ENCODE results near the gene MSLN. TPM values are rescaled to one million over a fixed set of nuclear protein-coding genes. Genes with fewer than 3 reads are reported as not detected.

MSLN gene
- total and polyA plus RNA-seq, 2 of the 8 experiments (the other 6 are each of a cell fraction or from before 2014, with no cell fraction given) = 0.28 to 0.50 TPM

- peaks cover 0 to 2% (median 0%) of the 10 kb centered on the region in 4 experiments; a peak in 1 of 7 replicates for H3K4me1 ChIP-seq (replicated peaks in 1 of 4; ENCODE audit: control insufficient read depth in 3 of 4, insufficient read depth in 4 of 4, low read length in 3 of 4)
- H2AFZ ChIP-seq (ENCODE audit: low read length) = no peak overlapping the region
- H2BK15ac ChIP-seq (ENCODE audit: low read length) = no peak overlapping the region
- H3K9me3 ChIP-seq (ENCODE audit: insufficient read depth in 2 of 2, low read depth in 1 of 2, low read length in 1 of 2) = no peaks in the 10 kb centered on the region
- H4K91ac ChIP-seq (replicated peaks; ENCODE audit: insufficient read length, low read length) = no peak overlapping the region
- no peak overlapping the region for H3K9ac ChIP-seq (replicated peaks in 1 of 4; ENCODE audit: extremely low read depth in 1 of 4, low read depth in 3 of 4, low read length in 3 of 4)
- POLR2A ChIA-PET (ENCODE audit: partially characterized antibody) = interaction anchor here (0.8 to 2.9 kb wide), 6 partner anchors 10 to 56 kb away, joined by 3 to 8 read pairs (median 5); no protein-coding TSS in a partner anchor
- H3K23ac ChIP-seq (ENCODE audit: insufficient read length) = no peak overlapping the region
- DNase-seq (ENCODE audit: low read depth in 1 of 2, low spot score in 2 of 2) (no peak), FAIRE-seq (no peak)
- no peak overlapping the region for H3K4ac ChIP-seq (replicated peaks; ENCODE audit: insufficient read length, low read depth, low read length)
- H3K4me2 ChIP-seq (ENCODE audit: insufficient read depth in 1 of 2, low read depth in 2 of 2, low read length in 2 of 2) = no peak overlapping the region
- H3K18ac ChIP-seq (ENCODE audit: extremely low read depth, low read length) = no peak overlapping the region
- no peak overlapping the region for H2BK20ac ChIP-seq (ENCODE audit: low read length)
- no peak overlapping the region for H2BK120ac ChIP-seq (replicated peaks; ENCODE audit: low read depth, low read length)
- H3K27me3 ChIP-seq (replicated peaks in 1 of 4; ENCODE audit: control insufficient read depth in 3 of 4, extremely low read depth in 1 of 4, insufficient read depth in 3 of 4, low read length in 3 of 4) = no peaks in the 10 kb centered on the region
- H2AK5ac ChIP-seq (ENCODE audit: low read depth, low read length) = no peak overlapping the region
- H3K36me3 ChIP-seq (ENCODE audit: control insufficient read depth in 2 of 4, insufficient read depth in 4 of 4, low read length in 3 of 4) = no peaks in the 10 kb centered on the region
- no peak overlapping the region for H3K14ac ChIP-seq (ENCODE audit: insufficient read length)
- no peak overlapping the region for H3K4me3 ChIP-seq (ENCODE audit: extremely low read depth in 1 of 4, insufficient read depth in 2 of 4, low read depth in 3 of 4, low read length in 4 of 4)
- 0 out of 2 replicates have a peak overlapping the region, but pooled peaks have one; percentile 68 for H2BK5ac ChIP-seq (ENCODE audit: low read depth, low read length)
- no peak overlapping the region for H3K27ac ChIP-seq (ENCODE audit: low read depth, low read length)
- no peak overlapping the region for H4K5ac ChIP-seq (ENCODE audit: insufficient read length, low read depth, low read length)
- H3K56ac ChIP-seq (replicated peaks; ENCODE audit: insufficient read length, low read depth, low read length) = no peak overlapping the region
- no peaks in the 10 kb centered on the region for H3K79me1 ChIP-seq (ENCODE audit: low read depth, low read length)
- 85% methylated on average over 12 of the region's 17 CpGs; no CpG with 5 or more reads in 1 of the 2 experiments for WGBS, 2 experiments (ENCODE audit: extremely low coverage in 1 of 2, insufficient coverage in 1 of 2, insufficient read length in 1 of 2, insufficient replicate concordance in 2 of 2, low coverage in 1 of 2, low lambda C conversion rate in 2 of 2, missing lambda C conversion rate in 1 of 2)
- no peaks in the 10 kb centered on the region for H4K20me1 ChIP-seq (replicated peaks in 1 of 2; ENCODE audit: control insufficient read depth in 1 of 2, insufficient read depth in 2 of 2, low read length in 2 of 2)
- CTCF ChIA-PET (ENCODE audit: partially characterized antibody) = interaction anchor here (0.5 to 5.0 kb wide), 8 partner anchors 14 to 183 kb away, joined by 3 to 38 read pairs (median 4); partner anchors contain the start of gene CIAO3
- peak overlapping the region; percentile 25; the same call in 1 of the 2 replicates for H4K8ac ChIP-seq (ENCODE audit: extremely low read depth, insufficient read depth, low read length)
- H3K79me2 ChIP-seq (ENCODE audit: control insufficient read depth in 1 of 2, insufficient read depth in 2 of 2, low read length in 2 of 2) = no peaks in the 10 kb centered on the region
- H3K23me2 ChIP-seq (ENCODE audit: low read depth, low read length) = no peaks in the 10 kb centered on the region
- no peak overlapping the region for H2BK12ac ChIP-seq (ENCODE audit: low read depth, low read length)
- TF ChIP-seq CREB1 (IDR thresholded peaks at IDR 0.05) = no peak
- no peak for TF ChIP-seq HDAC6 (IDR thresholded peaks at IDR 0.05; ENCODE audit: low read depth, low read length)
- TF ChIP-seq NANOG (IDR thresholded peaks at IDR 0.05; ENCODE audit: insufficient read depth, low read depth, low read length, poor library complexity, severe bottlenecking) = no peak
- no peak for TF ChIP-seq SIRT6 (IDR thresholded peaks at IDR 0.05; ENCODE audit: low read length)
- TF ChIP-seq PHF8 (conservative IDR thresholded peaks at IDR 0.05; ENCODE audit: low read depth, low read length) = no peak
- TF ChIP-seq, protein P1, sequence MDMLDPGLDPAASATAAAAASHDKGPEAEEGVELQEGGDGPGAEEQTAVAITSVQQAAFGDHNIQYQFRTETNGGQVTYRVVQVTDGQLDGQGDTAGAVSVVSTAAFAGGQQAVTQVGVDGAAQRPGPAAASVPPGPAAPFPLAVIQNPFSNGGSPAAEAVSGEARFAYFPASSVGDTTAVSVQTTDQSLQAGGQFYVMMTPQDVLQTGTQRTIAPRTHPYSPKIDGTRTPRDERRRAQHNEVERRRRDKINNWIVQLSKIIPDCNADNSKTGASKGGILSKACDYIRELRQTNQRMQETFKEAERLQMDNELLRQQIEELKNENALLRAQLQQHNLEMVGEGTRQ (IDR thresholded peaks at IDR 0.05; ENCODE audit: low read length) = no peak
- no peak for TF ChIP-seq POLR2A (IDR thresholded peaks at IDR 0.05; ENCODE audit: control extremely low read depth in 1 of 2, low read depth in 2 of 2, low read length in 2 of 2)
- TF ChIP-seq CBX5 (IDR thresholded peaks at IDR 0.05; ENCODE audit: low read depth, low read length) = no peak
- no peak for TF ChIP-seq GTF2F1 (IDR thresholded peaks at IDR 0.05; ENCODE audit: borderline replicate concordance, low read depth, low read length)
- no peak for TF ChIP-seq SP4 (IDR thresholded peaks at IDR 0.05; ENCODE audit: low read length)
- no peak for TF ChIP-seq RXRA (IDR thresholded peaks at IDR 0.05; ENCODE audit: insufficient read depth, low read depth, low read length)
- TF ChIP-seq HDAC2 (IDR thresholded peaks at IDR 0.05; ENCODE audit: borderline replicate concordance in 1 of 2, low read depth in 2 of 2, low read length in 2 of 2) = no peak
These were observed 2.2 kb downstream of the MSLN start for GRCh38 chr16:762595-763268.
